ENCODE data around the gene PACS2. TPM values are rescaled to one million over a fixed set of nuclear protein-coding genes. Genes with fewer than 3 reads are reported as not detected.

The PACS2 gene
- total RNA-seq, 1 experiment from 2014 or later = 55.2 TPM

GRCh38 chr14:105311838-105312237 is 2.7 kb upstream of the PACS2 start:
- Histone ChIP-seq H3K36me3 (ENCODE audit: control insufficient read depth, insufficient read depth, low read length) (no peaks in the 10 kb centered on the region; the same call in 1 of the 2 replicates), H3K27me3 (ENCODE audit: control insufficient read depth, insufficient read depth, low read length) (no peaks in the 10 kb centered on the region), H3K4me3 (ENCODE audit: low read depth in 2 of 2, low read length in 2 of 2) (no peak overlapping the region), H3K9me3 (ENCODE audit: control insufficient read depth, insufficient read depth, low read depth, low read length) (no peaks in the 10 kb centered on the region), H3K4me1 (ENCODE audit: control insufficient read depth, insufficient read depth, low read length) (peaks cover 4% of the 10 kb centered on the region; the same call in 1 of the 2 replicates), H3K27ac (ENCODE audit: low read length) (no peak overlapping the region)
- DNase-seq (ENCODE audit: low read depth, low spot score) (no peak), ATAC-seq (no peak)
- no peak for TF ChIP-seq CTCF (IDR thresholded peaks at IDR 0.05)
- no peak for TF ChIP-seq TCF7L2 (IDR thresholded peaks at IDR 0.05; ENCODE audit: low read depth, low read length)
- no peak for TF ChIP-seq REST (IDR thresholded peaks at IDR 0.05; ENCODE audit: insufficient read depth in 1 of 2, low read depth in 2 of 2, low read length in 1 of 2)
- no peak for TF ChIP-seq SIN3A (IDR thresholded peaks at IDR 0.05; ENCODE audit: borderline replicate concordance, insufficient read depth, low read depth, low read length)
- no peak for TF ChIP-seq POLR2AphosphoS5 (IDR thresholded peaks at IDR 0.05; ENCODE audit: low read depth, low read length)
- in situ Hi-C loops (cut with HindIII; ENCODE audit: low pct_unique_long_range_greater_than_20kb, low sequenced_read_pairs) = no loop called here
- BruUV-seq (replicated peaks) = no TSS peak
- ChIA-PET POLR2A (no interaction called here), CTCF (interaction anchor here (0.5 to 0.6 kb wide), 2 partner anchors 122 to 249 kb away, joined by 3 to 8 read pairs; no protein-coding TSS in a partner anchor)
- intact Hi-C loops (cut with micrococcal nuclease; ENCODE audit: unreplicated experiment) = no loop called here

GRCh38 chr14:105312973-105313372 is 1.6 kb upstream of the PACS2 start:
- ATAC-seq (no peak), DNase-seq (ENCODE audit: low read depth, low spot score) (no peak)
- no peak overlapping the region for H3K27ac ChIP-seq (ENCODE audit: low read length)
- peaks cover 12% of the 10 kb centered on the region for H3K4me1 ChIP-seq (ENCODE audit: control insufficient read depth, insufficient read depth, low read length)
- H3K27me3 ChIP-seq (ENCODE audit: control insufficient read depth, insufficient read depth, low read length) = no peaks in the 10 kb centered on the region
- no peaks in the 10 kb centered on the region; the same call in 1 of the 2 replicates for H3K36me3 ChIP-seq (ENCODE audit: control insufficient read depth, insufficient read depth, low read length)
- no peaks in the 10 kb centered on the region for H3K9me3 ChIP-seq (ENCODE audit: control insufficient read depth, insufficient read depth, low read depth, low read length)
- intact Hi-C loops (cut with micrococcal nuclease; ENCODE audit: unreplicated experiment) = no loop called here
- no peak overlapping the region for H3K4me3 ChIP-seq (ENCODE audit: low read depth in 2 of 2, low read length in 2 of 2)
- POLR2A ChIA-PET = no interaction called here
- BruUV-seq (replicated peaks) = no TSS peak
- CTCF ChIA-PET = interaction anchor here (0.6 kb wide), 1 partner anchor 45 kb away, joined by 5 read pairs; no protein-coding TSS in a partner anchor
- in situ Hi-C loops (cut with HindIII; ENCODE audit: low pct_unique_long_range_greater_than_20kb, low sequenced_read_pairs) = no loop called here
- TF ChIP-seq TCF7L2 (IDR thresholded peaks at IDR 0.05; ENCODE audit: low read depth, low read length) (no peak), CTCF (IDR thresholded peaks at IDR 0.05) (no peak), REST (IDR thresholded peaks at IDR 0.05; ENCODE audit: insufficient read depth in 1 of 2, low read depth in 2 of 2, low read length in 1 of 2) (no peak), SIN3A (IDR thresholded peaks at IDR 0.05; ENCODE audit: borderline replicate concordance, insufficient read depth, low read depth, low read length) (no peak), POLR2AphosphoS5 (IDR thresholded peaks at IDR 0.05; ENCODE audit: low read depth, low read length) (no peak)
